Measurements from ENCODE around the gene UBE2R2.
A peak's percentile ranks its signal among the peaks of the same experiment; 100 is the strongest.
"Not testable (repeated sequence)": the region's sequence is repeated elsewhere in the genome, so short reads cannot be mapped to it uniquely, and the experiment has no call there.

Gene UBE2R2

GRCh38 chr9:33781736-33782135 lies 35.2 kb upstream of the UBE2R2 start:
- TF ChIP-seq, protein P1, sequence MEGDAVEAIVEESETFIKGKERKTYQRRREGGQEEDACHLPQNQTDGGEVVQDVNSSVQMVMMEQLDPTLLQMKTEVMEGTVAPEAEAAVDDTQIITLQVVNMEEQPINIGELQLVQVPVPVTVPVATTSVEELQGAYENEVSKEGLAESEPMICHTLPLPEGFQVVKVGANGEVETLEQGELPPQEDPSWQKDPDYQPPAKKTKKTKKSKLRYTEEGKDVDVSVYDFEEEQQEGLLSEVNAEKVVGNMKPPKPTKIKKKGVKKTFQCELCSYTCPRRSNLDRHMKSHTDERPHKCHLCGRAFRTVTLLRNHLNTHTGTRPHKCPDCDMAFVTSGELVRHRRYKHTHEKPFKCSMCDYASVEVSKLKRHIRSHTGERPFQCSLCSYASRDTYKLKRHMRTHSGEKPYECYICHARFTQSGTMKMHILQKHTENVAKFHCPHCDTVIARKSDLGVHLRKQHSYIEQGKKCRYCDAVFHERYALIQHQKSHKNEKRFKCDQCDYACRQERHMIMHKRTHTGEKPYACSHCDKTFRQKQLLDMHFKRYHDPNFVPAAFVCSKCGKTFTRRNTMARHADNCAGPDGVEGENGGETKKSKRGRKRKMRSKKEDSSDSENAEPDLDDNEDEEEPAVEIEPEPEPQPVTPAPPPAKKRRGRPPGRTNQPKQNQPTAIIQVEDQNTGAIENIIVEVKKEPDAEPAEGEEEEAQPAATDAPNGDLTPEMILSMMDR (IDR thresholded peaks at IDR 0.05; ENCODE audit: low read depth, low read length, missing control alignments) = no peak
- in situ Hi-C loops (cut with HindIII; ENCODE audit: low sequenced_read_pairs) = no loop called here
- no peak overlapping the region for H3K4me3 ChIP-seq (ENCODE audit: low read depth, low read length)
- DNase-seq (ENCODE audit: low read depth) = no peak

GRCh38 chr9:33782395-33783152 lies 34.4 kb upstream of the UBE2R2 start:
- no peak overlapping the region for H3K4me3 ChIP-seq (ENCODE audit: low read depth, low read length)
- DNase-seq (ENCODE audit: low read depth) = peak; percentile 68
- TF ChIP-seq, protein P1 (IDR thresholded peaks at IDR 0.05; ENCODE audit: low read depth, low read length, missing control alignments) = no peak
- in situ Hi-C loops (cut with HindIII; ENCODE audit: low sequenced_read_pairs) = no loop called here

DNA sequence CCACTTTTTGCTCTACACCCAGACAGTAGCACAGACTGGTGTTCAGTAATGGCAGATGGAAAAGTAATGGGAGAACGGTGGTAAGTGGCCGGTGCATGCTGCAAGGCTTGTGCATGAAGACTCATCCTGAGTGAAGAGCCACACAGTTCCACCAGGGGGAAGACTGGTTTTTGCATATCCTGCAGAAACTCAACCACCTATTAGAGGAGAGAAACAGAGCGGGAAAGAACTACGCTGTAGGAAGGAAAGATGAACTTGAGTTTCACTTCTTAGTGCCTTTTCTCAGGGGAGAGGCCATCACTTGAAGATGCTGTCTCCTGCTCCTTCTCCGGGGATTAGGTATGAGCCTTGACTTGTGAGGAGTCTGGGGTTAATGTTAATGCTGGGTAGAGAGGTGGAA lies 31.0 kb upstream of the UBE2R2 start:
- in situ Hi-C loops (cut with HindIII; ENCODE audit: low sequenced_read_pairs) = no loop called here
- DNase-seq (ENCODE audit: low read depth) = no peak
- H3K4me3 ChIP-seq (ENCODE audit: low read depth, low read length) = no peak overlapping the region
- TF ChIP-seq, protein P1 (IDR thresholded peaks at IDR 0.05; ENCODE audit: low read depth, low read length, missing control alignments) = peak; percentile 49

DNA sequence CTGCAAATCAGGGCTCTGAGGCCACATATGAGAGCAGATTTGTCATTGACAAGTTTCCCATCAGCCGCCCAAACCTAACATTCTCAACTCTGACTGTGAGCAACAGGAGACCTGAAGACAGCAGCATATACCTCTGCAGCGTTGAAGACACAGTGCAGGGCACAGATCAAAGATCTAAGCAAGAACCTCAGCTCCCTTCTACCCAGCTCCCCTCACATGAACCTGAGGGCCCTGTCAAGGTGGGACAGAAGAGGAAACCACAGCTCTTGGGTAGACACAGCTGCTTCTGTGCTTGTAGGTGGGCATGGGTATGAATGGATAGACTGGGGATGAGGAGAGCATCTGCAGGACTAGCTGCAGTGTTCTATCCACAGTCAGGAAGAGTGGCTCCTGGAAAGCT lies 30.3 kb upstream of the UBE2R2 start:
- H3K4me3 ChIP-seq (ENCODE audit: low read depth, low read length) = no peak overlapping the region
- TF ChIP-seq, protein P1 (IDR thresholded peaks at IDR 0.05; ENCODE audit: low read depth, low read length, missing control alignments) = no peak
- in situ Hi-C loops (cut with HindIII; ENCODE audit: low sequenced_read_pairs) = no loop called here
- DNase-seq (ENCODE audit: low read depth) = no peak

GRCh38 chr9:33787839-33788238 lies 29.1 kb upstream of the UBE2R2 start:
- DNase-seq (ENCODE audit: low read depth) = no peak
- in situ Hi-C loops (cut with HindIII; ENCODE audit: low sequenced_read_pairs) = no loop called here
- H3K4me3 ChIP-seq (ENCODE audit: low read depth, low read length) = no peak overlapping the region
- TF ChIP-seq, protein P1 (IDR thresholded peaks at IDR 0.05; ENCODE audit: low read depth, low read length, missing control alignments) = no peak

GRCh38 chr9:33789429-33789828 lies 27.5 kb upstream of the UBE2R2 start:
- not testable (repeated sequence) for DNase-seq (ENCODE audit: low read depth)

GRCh38 chr9:33791117-33791516 lies 25.8 kb upstream of the UBE2R2 start:
- in situ Hi-C loops (cut with HindIII; ENCODE audit: low sequenced_read_pairs) = no loop called here
- H3K4me3 ChIP-seq (ENCODE audit: low read depth, low read length) = no peak overlapping the region
- DNase-seq (ENCODE audit: low read depth) = no peak
- TF ChIP-seq, protein P1 (IDR thresholded peaks at IDR 0.05; ENCODE audit: low read depth, low read length, missing control alignments) = no peak

More at GRCh38 chr9:33789429-33789828, 27.5 kb upstream of the UBE2R2 start:
- in situ Hi-C loops (cut with HindIII; ENCODE audit: low sequenced_read_pairs); H3K4me3 ChIP-seq (ENCODE audit: low read depth, low read length): not testable (repeated sequence)

DNA sequence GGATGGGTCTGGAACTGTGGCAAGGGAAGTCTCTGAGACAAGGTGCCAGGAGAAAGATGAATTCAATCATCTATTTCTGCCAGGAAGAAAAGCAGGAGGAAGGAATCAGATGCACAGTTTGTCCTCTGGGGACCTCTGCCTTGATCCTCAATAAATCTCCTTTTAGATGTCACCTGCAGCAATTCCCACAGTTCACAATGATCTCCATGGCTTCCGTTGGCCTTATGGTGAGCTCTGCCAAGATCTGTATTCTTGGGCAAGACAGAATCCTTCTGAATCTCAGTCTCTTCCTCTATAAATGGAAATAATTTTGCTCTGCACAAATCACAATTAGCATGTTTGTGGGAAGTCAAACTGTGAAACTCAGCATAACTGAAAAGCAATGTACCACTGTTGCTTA lies 23.5 kb upstream of the UBE2R2 start:
- DNase-seq (ENCODE audit: low read depth); H3K4me3 ChIP-seq (ENCODE audit: low read depth, low read length); in situ Hi-C loops (cut with HindIII; ENCODE audit: low sequenced_read_pairs): not testable (repeated sequence)

Measured in astrocyte of the cerebellum (primary cell).